A172 (cell line): Measurements from ENCODE around the gene GJB4. TPM values are rescaled to one million over a fixed set of nuclear protein-coding genes. Genes with fewer than 3 reads are reported as not detected.
"Not testable (repeated sequence)": the region's sequence is repeated elsewhere in the genome, so short reads cannot be mapped to it uniquely, and the experiment has no call there.

Experiments used
- DNase-seq: peaks from one replicate; pipeline ENCODE4 v3.0.0-alpha.2; 2015; ENCODE audit warnings: low spot score
- total RNA-seq: library from RNA; depleted of rRNA; stranded (reverse); fragments of >200 nt; shearing (Covaris generic); gene quantifications from 2 replicates; pipeline ENCODE4 v1.2.3, GENCODE V29; 2014

GJB4 gene
- total RNA-seq, 1 experiment from 2014 or later, result not detected

DNA sequence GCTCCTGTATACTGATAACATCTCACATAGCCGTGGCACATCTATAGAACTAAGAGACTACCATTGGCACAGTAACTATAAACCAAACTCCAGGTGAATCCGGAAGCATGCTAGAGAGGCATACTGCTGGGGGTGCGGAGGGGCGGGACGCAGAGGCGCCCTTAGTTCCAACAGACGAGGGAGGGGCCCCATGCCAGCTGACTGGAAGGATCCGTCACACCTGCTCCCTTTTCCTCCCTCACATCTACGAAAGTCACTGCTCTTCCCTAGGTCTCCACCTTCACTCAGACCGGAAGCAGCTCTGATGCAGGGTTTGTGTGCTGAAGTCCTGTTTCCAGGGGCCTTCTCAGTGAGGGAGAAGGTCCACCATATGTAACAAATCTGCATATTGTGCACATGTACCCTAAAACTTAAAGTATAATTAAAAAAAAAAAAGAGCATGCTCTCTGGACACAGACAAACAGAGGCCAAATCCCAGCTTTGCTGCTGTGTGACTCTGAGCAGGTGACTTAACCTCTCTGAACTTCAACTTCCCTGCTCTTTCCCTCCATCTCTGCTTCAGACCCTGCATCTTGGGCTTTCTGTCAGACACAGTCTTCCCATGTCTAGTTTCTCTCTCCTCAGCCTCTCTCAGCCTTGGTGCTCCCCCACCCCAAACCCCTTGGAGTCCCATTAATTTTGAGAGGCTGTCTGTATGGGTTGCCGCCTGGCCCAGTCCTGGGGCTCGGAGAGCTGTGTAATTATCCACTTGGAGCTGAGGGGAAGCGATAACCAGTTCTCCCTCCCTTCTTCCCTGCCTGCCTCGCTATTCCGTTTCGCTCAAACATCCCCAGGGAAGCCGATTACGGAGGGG, 12.5 kb upstream of the GJB4 start:
- no peak for DNase-seq

DNA sequence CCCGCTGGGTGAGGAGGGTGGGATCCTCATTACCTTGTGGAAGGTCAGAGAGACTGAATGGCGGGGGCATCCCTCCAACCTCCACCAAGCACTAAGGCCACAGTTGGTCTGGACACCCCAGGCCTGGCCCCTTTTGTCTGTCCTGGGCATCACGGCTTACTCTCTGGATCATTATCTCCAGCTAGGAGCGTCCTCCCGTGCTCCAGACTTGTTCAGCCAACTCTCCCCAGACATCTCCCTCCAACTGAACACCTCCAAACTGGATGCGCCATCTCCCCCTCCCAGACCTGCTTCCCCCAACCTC, 11.9 kb upstream of the GJB4 start:
- no peak for DNase-seq

DNA sequence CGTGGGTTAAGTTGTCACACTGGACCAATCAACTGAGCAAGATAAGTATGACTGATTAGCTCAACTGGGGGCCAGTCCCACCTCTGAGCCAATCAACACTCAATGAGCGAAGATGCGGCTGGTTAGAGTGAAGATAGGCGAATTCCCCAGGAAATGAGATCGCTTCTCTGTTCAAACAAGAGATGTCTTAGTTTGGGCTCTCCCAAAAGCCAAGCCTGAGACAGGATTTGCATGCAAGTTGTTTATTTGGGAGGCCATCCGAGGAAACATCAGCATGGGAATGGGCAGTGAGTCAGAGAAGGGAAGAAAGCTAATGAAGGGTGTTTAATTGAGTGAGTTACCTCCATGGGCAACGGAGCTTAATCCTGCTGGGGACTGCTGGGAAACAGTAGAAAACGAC, 9.5 kb upstream of the GJB4 start:
- DNase-seq, result no peak

DNA sequence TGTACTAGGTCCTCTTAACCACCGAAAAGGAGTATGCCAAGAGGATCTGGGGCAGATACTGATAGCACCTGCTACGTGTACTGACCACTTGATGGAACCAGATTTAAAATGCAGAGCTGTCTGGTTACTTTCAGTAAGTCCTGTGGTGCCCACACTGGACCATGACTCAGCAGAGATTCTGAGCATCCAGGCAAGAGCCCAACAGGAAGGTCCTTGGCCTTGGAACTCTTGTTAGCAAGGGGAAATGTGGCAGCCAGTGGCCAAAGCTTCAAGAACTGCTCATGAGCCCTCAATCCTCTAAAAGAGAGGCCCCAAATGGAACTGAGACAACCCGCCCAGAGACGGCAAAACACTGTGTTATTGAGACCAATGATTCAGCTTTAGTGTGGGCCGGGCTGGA, 8.9 kb upstream of the GJB4 start:
- DNase-seq, result no peak

DNA sequence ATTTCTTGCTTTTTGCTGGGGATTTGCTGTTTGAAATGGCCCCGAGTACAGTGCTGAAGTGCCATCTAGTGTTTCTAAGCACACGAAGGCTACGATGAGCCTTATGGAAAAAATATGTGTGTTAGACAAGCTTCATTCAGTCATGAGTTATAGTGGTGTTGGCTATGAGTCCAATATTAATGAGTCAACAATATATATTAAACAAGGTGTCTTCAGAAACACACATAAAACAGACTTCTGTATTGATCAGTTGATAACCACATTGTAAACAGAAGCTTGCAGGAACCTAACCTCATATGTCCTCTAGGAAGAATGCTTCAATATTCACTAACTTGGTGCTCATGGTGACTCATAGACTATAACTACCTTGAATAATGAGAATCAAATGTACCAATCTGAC, 6.4 kb upstream of the GJB4 start:
- no peak for DNase-seq

DNA sequence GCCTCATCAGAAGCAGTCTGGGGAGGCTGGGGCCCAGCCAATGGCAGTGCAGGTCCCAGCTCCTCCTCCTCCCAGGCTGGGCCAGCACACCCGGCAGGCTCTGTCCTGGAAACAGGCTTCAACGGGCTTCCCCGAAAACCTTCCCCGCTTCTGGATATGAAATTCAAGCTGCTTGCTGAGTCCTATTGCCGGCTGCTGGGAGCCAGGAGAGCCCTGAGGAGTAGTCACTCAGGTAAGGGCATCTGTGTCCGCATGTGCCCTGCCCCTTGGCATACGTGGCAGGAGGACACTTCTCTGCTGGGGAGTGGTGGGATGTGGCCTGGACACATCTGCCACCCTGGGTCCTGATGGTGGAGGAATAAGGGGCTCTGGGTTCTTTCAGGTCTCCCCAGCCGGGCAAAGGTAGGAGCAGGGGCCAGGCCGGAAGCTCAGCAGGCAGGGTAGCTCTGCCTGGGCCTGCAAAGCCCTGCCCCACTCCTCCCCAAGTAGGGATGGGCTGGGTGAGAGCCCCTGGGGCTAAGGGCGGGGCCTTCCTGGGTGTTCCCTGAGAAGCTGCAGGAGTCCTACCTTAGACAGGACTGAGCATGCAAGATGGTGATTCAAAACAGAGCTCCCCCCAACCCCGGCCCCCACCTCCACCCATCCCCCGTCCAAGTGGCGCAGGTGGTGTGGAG, 4.4 kb upstream of the GJB4 start, which contains the start of gene GJB5:
GJB5 (plus strand) TSS at position 84 of the 674 bp plus-strand sequence. CDS start 2,284 bp downstream, outside the sequence.
- DNase-seq, result no peak

DNA sequence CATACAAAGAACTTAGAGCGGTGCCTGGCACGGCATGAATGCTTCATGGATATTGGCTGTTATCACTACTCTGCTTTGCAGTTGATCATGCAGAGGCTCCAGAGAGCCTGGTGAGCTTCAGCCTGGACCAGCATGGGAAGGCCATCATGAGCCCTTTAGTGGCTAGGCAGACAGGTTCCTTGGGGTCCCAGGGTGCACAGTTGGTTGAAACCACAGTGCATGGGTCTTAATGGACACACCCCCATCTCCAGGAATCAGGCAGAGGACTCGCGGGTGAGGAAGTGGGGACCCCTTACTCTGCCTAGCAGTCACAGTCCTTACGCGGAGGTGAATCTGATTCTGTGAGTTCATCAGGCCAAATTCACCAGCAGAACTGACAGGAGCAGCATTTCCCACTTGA, 3.6 kb upstream of the GJB4 start:
- no peak for DNase-seq

DNA sequence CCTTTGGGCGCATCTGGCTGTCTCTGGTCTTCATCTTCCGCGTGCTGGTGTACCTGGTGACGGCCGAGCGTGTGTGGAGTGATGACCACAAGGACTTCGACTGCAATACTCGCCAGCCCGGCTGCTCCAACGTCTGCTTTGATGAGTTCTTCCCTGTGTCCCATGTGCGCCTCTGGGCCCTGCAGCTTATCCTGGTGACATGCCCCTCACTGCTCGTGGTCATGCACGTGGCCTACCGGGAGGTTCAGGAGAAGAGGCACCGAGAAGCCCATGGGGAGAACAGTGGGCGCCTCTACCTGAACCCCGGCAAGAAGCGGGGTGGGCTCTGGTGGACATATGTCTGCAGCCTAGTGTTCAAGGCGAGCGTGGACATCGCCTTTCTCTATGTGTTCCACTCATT, 2.2 kb upstream of the GJB4 start:
- DNase-seq, result no peak

DNA sequence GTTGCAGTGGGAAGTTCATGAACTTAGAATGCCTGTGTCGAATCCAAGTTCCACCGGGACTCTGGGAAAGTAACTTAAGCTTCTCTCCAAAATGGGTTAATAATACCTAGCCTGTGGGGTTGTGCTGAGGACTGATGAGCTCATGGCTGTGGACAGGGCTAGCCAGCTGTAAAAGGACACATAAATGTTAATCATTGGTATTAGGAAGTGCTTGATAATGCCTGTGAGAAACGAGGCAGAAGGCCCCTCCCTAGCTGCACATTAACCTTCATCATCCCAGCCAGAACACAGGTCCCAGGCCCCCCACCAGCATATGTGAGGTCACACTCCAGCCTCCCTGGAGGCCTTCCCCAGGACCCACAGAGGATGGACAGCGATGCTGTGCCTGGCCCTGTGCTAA, 789 bp upstream of the GJB4 start:
- DNase-seq, result no peak

DNA sequence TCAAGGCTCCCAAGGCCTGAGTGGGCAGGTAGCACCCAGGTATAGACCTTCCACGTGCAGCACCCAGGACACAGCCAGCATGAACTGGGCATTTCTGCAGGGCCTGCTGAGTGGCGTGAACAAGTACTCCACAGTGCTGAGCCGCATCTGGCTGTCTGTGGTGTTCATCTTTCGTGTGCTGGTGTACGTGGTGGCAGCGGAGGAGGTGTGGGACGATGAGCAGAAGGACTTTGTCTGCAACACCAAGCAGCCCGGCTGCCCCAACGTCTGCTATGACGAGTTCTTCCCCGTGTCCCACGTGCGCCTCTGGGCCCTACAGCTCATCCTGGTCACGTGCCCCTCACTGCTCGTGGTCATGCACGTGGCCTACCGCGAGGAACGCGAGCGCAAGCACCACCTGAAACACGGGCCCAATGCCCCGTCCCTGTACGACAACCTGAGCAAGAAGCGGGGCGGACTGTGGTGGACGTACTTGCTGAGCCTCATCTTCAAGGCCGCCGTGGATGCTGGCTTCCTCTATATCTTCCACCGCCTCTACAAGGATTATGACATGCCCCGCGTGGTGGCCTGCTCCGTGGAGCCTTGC, 1.7 kb downstream of the GJB4 start:
- DNase-seq, result no peak

DNA sequence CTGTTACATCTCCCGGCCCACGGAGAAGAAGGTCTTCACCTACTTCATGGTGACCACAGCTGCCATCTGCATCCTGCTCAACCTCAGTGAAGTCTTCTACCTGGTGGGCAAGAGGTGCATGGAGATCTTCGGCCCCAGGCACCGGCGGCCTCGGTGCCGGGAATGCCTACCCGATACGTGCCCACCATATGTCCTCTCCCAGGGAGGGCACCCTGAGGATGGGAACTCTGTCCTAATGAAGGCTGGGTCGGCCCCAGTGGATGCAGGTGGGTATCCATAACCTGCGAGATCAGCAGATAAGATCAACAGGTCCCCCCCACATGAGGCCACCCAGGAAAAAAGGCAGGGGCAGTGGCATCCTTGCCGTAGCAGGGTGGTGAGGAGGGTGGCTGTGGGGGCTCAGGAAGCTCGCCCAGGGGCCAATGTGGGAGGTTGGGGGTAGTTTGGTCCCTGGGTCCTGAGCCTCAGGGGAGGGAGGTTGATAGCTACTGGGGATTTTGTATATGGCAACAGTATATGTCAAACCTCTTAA, 2.3 kb downstream of the GJB4 start:
- no peak for DNase-seq

DNA sequence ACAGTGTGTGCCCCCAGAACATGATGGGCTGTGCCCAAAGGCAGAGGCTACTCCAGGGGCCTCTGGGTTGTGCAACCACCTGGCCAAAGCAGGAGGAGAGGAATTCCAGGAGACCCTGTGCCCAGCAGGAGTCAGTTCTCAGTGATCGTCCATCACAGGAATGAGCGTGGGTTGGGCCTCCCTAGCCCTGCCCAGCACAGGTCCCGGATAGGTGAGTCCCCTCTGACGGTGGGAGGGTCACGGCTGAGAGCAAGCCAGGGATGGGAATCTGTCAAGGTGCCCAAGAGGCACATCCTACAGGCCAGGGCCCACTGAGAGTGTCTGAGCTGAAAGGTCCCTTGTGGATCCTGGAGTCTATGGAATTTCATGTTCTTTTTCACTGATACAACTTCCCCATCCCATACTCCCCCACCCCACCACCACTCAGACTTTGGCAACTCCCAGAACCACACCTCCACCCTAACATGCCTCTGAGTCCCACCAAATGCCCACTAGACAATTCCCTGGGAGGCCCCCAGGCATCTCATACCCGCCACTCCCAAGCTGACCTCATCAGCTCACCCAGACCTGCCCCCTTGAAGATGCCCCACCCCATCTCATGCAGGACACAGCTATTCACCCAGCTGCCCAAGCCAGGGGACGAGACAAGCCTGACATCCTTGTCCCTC, 3.1 kb downstream of the GJB4 start:
- peak; percentile 19 for DNase-seq

DNA sequence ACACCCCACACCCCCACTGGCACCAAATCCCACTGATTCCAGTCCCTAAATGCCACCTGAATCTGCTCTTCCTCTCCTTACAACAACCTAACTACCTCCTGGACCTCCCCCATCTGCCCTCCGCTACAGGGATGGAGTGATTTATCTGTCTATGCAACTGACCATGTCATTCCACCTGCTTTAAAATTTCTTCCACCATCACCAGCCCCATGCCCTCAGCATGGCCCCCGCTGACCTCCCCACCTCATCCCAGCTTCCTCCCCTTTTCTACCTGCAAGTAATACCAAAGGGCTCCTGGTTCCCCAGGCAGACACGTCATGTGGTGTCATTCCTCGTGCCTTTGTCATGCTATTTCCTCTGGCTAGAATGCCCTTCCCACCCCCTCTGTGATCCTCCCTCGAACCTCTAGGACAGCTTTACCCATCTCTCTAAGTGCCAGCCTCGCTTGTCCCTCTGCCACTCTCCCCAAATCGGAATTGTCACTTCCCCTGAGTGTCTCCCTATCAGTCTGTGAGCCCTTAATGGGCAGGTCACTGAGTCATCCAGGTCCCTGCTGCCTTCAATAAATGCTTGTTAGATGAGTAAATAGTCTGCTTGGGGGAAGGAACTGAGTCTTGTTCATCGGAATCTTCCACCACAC, 3.7 kb downstream of the GJB4 start:
- peak; percentile 73 for DNase-seq

DNA sequence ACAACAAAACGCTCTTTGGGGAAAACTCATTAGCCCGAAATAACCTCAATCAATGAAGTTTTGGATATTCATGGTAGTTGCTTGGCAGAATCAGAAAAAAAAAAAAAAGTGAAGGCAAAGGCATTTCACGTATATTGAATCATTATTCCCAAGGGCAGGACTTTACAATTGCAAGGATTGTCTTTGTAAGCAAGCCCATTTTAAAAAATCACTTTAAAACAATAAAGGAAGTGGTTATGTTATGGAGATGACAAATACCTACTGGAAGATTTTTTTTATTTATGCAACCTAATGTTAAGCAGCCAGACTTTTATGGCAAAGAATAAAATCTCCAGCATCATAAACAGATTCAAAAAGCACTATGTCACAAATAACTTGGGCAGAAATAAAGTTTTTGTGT, 9.3 kb downstream of the GJB4 start:
- DNase-seq, result no peak

DNA sequence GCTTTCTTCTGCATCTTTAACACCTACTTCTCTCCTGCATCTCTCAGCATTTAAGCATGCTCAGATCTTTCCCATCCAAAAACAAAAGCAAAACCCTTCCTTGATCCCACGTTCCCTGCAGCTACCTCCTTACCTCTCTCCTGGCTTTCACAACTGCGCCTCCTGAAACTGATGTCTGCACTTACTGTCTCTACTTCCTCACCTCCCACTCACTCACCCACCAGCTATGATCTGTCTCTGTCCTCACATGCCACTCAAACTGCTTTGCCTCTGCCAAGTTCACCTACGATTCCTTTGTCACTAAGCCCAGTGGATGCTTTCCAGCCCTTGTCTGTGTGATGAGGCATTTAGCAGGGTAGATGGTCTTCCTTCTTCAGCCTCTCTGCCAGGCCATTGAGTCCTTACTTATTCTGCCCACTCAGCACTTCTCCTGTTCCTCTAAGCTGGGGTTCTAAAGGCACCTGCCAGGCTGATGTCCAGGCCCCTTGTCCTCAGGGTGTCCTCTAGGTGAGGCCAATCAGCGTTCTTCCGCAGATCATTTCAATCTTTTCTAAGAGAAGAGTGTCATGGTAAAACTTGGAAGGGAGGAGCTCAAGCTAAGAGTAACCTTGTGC, 11.5 kb downstream of the GJB4 start:
- no peak for DNase-seq

DNA sequence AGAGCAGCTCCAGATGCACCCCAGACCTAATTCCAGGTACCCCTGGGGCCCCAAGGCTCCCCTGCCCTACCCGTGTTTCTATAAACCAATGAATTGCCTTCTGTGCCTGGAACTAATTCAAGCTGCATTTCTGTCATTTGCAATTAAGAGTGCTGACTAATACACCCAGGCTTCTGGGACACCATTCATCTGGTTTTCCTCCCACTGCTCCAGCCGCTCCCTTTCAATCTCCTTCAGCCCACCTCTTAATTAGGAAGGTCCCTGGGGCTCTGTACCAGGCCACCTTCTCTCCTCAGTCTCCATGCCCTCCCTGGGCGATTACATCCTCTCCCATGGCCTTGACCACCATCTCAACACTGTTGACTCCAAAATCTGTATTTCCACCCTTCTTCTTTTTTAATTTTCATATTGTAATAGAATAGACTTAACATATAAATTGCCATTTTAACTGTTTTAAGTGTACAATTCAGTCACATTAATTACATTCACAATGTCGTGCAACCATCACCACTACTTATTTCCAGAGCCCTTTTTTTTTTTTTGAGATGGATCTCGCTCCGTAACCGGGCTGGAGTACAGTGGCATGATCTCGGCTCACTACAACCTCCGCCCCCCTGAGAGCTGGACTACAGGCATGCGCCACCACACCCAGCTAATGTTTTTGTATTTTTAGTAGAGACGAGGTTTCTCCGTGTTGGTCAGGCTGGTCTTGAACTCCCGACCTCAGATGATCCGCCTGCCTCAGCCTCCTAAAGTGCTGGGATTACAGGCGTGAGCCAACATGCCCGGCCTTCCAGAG, 12.2 kb downstream of the GJB4 start:
- DNase-seq, result no peak

DNA sequence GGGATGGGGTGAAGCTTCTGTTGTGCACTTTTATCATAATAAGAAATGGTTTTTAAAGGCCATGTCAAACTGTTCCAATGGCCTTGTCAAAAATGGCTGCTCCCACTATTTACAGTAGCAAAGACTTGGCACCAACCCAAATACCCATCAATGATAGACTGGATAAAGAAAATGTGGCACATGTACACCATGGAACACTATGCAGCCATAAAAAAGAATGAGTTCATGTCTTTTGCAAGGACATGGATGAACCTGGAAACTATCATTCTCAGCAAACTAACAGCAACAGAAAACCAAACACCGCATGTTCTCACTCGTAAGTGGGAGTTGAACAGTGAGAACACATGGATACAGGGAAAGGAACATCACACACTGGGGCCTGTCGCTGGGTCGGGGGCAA, 13.6 kb downstream of the GJB4 start:
- not testable (repeated sequence) for DNase-seq

DNA sequence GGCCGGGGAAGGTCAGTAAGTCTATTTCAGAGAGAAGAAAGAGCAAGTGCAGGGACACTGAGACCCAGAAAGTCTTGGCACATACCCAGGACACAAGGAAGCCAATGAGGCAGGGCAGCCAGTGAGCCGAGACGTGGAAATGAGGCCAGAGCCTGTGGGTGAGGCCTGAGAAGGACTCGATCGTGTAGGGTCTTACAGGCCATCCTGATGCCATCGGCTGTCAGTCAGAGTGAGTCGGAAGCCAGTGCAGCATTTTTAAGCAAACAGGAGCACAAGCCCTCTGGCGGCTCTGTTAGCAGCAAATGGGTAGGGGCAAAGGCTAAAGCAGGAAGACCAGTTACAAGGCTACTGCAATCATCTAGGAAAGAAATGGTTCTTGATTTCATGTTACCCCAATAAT, 15.4 kb downstream of the GJB4 start:
- DNase-seq, result no peak

DNA sequence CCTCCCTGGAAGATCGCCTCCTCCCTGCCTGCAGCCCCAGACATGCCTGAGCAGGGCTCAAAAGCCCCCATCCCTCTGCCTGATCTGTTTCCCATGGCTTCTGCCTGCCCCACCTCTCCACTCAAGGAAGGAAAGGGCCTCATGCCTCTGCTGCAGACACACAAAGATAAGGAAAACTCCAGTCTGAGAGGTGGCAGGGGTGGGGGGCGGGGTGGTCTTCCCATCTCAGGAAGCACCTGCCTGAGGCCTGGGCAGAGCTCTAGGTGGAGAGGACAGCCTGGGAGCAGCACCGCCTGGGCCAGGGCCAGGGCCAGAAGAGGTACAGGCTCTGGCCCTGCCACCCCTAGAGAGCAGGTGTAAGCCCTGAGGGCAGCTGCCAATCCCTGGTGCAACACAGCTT, 17.4 kb downstream of the GJB4 start:
- DNase-seq, result no peak

DNA sequence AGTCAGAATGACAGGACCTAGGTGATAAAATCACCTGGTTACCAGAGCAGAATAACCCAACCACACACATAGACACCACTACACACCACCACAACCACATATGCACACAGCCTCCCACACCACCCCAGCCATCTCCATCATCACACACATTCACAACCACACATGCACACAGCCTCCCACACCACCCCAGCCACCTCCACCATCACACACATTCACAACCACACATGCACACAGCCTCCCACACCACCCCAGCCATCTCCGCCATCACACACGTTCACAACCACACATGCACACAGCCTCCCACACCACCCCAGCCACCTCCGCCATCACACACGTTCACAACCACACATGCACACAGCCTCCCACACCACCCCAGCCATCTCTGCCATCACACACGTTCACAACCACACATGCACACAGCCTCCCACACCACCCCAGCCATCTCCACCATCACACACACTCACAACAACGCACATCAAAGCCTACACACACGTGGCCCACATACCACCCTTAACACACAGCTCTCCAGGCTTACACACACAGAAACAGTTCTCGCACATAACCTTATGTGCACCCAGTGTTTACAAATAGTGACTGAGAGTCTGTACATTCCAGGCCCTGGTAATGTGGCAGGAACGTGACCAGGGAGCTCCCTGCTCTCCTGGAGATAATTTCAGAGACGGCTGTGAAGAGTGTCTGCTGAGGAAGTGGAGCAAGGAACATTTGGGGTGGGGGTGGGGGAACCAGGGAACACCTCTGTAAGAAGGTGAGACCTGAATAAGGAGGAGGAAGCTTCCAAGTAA, 18.2 kb downstream of the GJB4 start:
- no peak for DNase-seq
